AG09309 (cell line): ENCODE data around the gene ZNF782.
"Not testable (repeated sequence)": the region's sequence is repeated elsewhere in the genome, so short reads cannot be mapped to it uniquely, and the experiment has no call there.

Source experiments
- DNase-seq: peaks from one replicate; pipeline ENCODE4 v3.0.0-alpha.2; 2010; ENCODE audit warnings: low read depth
- H3K4me3 ChIP-seq: 2 replicates; pipeline ENCODE4 v1.5.1; 2011; ENCODE audit warnings: mild to moderate bottlenecking, low read depth, low read length, moderate library complexity; ENCODE audit not compliant: control insufficient read depth
- CTCF ChIP-seq: IDR thresholded peaks from 2 replicates; pipeline ENCODE4 v1.5.1; 2011; ENCODE audit warnings: mild to moderate bottlenecking, low read depth, low read length, inconsistent platforms; ENCODE audit not compliant: insufficient read depth, control insufficient read depth; ENCODE audit errors: missing control alignments

Gene ZNF782

GRCh38 chr9:96867079-96867804 is 12.9 kb upstream of the ZNF782 start:
- TF ChIP-seq CTCF = no peak
- H3K4me3 ChIP-seq = no peak overlapping the region
- no peak for DNase-seq

- not testable (repeated sequence) for DNase-seq, H3K4me3 ChIP-seq
Measured at GRCh38 chr9:96865240-96865639, 10.9 kb upstream of the ZNF782 start.

- no peak for TF ChIP-seq CTCF
- DNase-seq = no peak
- H3K4me3 ChIP-seq = no peak overlapping the region
Measured at GRCh38 chr9:96859461-96860198, 5.3 kb upstream of the ZNF782 start.

GRCh38 chr9:96858670-96859069 is 4.4 kb upstream of the ZNF782 start:
- no peak overlapping the region for H3K4me3 ChIP-seq
- TF ChIP-seq CTCF = no peak
- DNase-seq = no peak

GRCh38 chr9:96858018-96858573 is 3.8 kb upstream of the ZNF782 start:
- no peak for TF ChIP-seq CTCF
- no peak overlapping the region for H3K4me3 ChIP-seq
- no peak for DNase-seq

- TF ChIP-seq CTCF = peak; percentile 87
- DNase-seq = peak; percentile 31
- no peak overlapping the region for H3K4me3 ChIP-seq
Measured at GRCh38 chr9:96856363-96857286, 2.3 kb upstream of the ZNF782 start.
